SK-N-MC (cell line): Measurements from ENCODE around the gene TLR3.
"Not testable (repeated sequence)": the region's sequence is repeated elsewhere in the genome, so short reads cannot be mapped to it uniquely, and the experiment has no call there.

Experiments
- DNase-seq: peaks from one replicate; pipeline ENCODE4 v3.0.0-alpha.2; 2011; ENCODE audit warnings: low read depth, low spot score
- H3K27ac ChIP-seq: fragments of 200-600 bp; sonication (generic); 2 replicates; pipeline ENCODE4 v1.5.1; 2016; ENCODE audit warnings: mixed run types
- H3K36me3 ChIP-seq: fragments of 200-600 bp; sonication (generic); 2 replicates; pipeline ENCODE4 v1.6.1; 2017; ENCODE audit warnings: antibody characterized with exemption, low read length, mixed read lengths; ENCODE audit not compliant: insufficient read depth
- H3K4me3 ChIP-seq: fragments of 200-600 bp; sonication (generic); 2 replicates; pipeline ENCODE4 v1.5.1; 2016
- H3K9ac ChIP-seq: fragments of 200-600 bp; sonication (generic); 2 replicates; pipeline ENCODE4 v1.8.0; 2017; ENCODE audit warnings: mixed run types, mixed read lengths; ENCODE audit not compliant: insufficient read length
- H3K9me3 ChIP-seq: fragments of 200-600 bp; sonication (generic); 2 replicates; pipeline ENCODE4 v1.6.1; 2017; ENCODE audit warnings: low read depth, mild to moderate bottlenecking, antibody characterized with exemption, low read length, moderate library complexity, mixed read lengths
- EZH2 ChIP-seq: fragments of 200-600 bp; sonication (generic); IDR thresholded peaks from one replicate; pipeline ENCODE4 v1.6.1; 2017; ENCODE audit warnings: antibody characterized with exemption
- FOXP2 ChIP-seq: optimal IDR thresholded peaks from 2 replicates; pipeline ENCODE3; 2011; ENCODE audit warnings: mild to moderate bottlenecking, moderate library complexity; ENCODE audit not compliant: insufficient read depth; ENCODE audit errors: extremely low read length, control extremely low read depth
- POLR2AphosphoS5 ChIP-seq: IDR thresholded peaks from 2 replicates; pipeline ENCODE4 v1.6.1; 2012; ENCODE audit warnings: mild to moderate bottlenecking, low read depth, low read length, borderline replicate concordance

Gene TLR3

GRCh38 chr4:186027405-186027804 lies 41.6 kb upstream of the TLR3 start:
- Histone ChIP-seq H3K9me3 (no peaks in the 10 kb centered on the region), H3K36me3 (no peaks in the 10 kb centered on the region), H3K27ac (no peak overlapping the region), H3K9ac (no peak overlapping the region), H3K4me3 (no peak overlapping the region)
- TF ChIP-seq FOXP2: no peak
- TF ChIP-seq POLR2AphosphoS5: no peak
- no peak for TF ChIP-seq EZH2
- no peak for DNase-seq

GRCh38 chr4:186029571-186030398 lies 39.2 kb upstream of the TLR3 start:
- DNase-seq: no peak
- no peak overlapping the region for H3K27ac ChIP-seq
- no peak for TF ChIP-seq EZH2
- no peaks in the 10 kb centered on the region for H3K9me3 ChIP-seq
- no peak overlapping the region for H3K9ac ChIP-seq
- no peak overlapping the region for H3K4me3 ChIP-seq
- H3K36me3 ChIP-seq: no peaks in the 10 kb centered on the region

- H3K36me3 ChIP-seq: no peaks in the 10 kb centered on the region
- no peak for DNase-seq
- TF ChIP-seq FOXP2 (no peak), EZH2 (no peak), POLR2AphosphoS5 (no peak)
- no peak overlapping the region for H3K4me3 ChIP-seq
- no peak overlapping the region for H3K9ac ChIP-seq
- no peak overlapping the region for H3K27ac ChIP-seq
- no peaks in the 10 kb centered on the region for H3K9me3 ChIP-seq
These were observed 38.6 kb upstream of the TLR3 start for GRCh38 chr4:186030399-186030775.

GRCh38 chr4:186030795-186031194 lies 38.2 kb upstream of the TLR3 start:
- no peak overlapping the region for H3K9ac ChIP-seq
- H3K36me3 ChIP-seq: no peaks in the 10 kb centered on the region
- no peak overlapping the region for H3K27ac ChIP-seq
- H3K4me3 ChIP-seq: no peak overlapping the region
- no peak for TF ChIP-seq EZH2
- TF ChIP-seq POLR2AphosphoS5: no peak
- no peak for TF ChIP-seq FOXP2
- H3K9me3 ChIP-seq: no peaks in the 10 kb centered on the region
- DNase-seq: no peak

GRCh38 chr4:186032259-186032658 lies 36.7 kb upstream of the TLR3 start:
- no peak for DNase-seq
- Histone ChIP-seq H3K9me3 (no peaks in the 10 kb centered on the region), H3K27ac (no peak overlapping the region), H3K36me3 (no peaks in the 10 kb centered on the region), H3K9ac (no peak overlapping the region), H3K4me3 (no peak overlapping the region)
- no peak for TF ChIP-seq EZH2
- no peak for TF ChIP-seq FOXP2
- no peak for TF ChIP-seq POLR2AphosphoS5

- Histone ChIP-seq H3K36me3 (no peaks in the 10 kb centered on the region), H3K27ac (no peak overlapping the region), H3K9me3 (no peaks in the 10 kb centered on the region), H3K4me3 (no peak overlapping the region), H3K9ac (no peak overlapping the region)
- TF ChIP-seq EZH2 (no peak), POLR2AphosphoS5 (no peak), FOXP2 (no peak)
- no peak for DNase-seq
These were observed 35.9 kb upstream of the TLR3 start for GRCh38 chr4:186033027-186033426.

- not testable (repeated sequence) for H3K9ac ChIP-seq, DNase-seq
These were observed 34.3 kb upstream of the TLR3 start for GRCh38 chr4:186034613-186035012.

GRCh38 chr4:186036976-186037581 lies 31.9 kb upstream of the TLR3 start:
- DNase-seq: no peak
- Histone ChIP-seq H3K9me3 (no peaks in the 10 kb centered on the region), H3K4me3 (no peak overlapping the region), H3K27ac (no peak overlapping the region), H3K36me3 (no peaks in the 10 kb centered on the region), H3K9ac (no peak overlapping the region)
- TF ChIP-seq POLR2AphosphoS5 (no peak), FOXP2 (no peak), EZH2 (no peak)

More at GRCh38 chr4:186034613-186035012, 34.3 kb upstream of the TLR3 start:
- not testable (repeated sequence) for H3K27ac ChIP-seq, H3K9me3 ChIP-seq, H3K36me3 ChIP-seq, H3K4me3 ChIP-seq
